Dermis microvascular lymphatic vessel endothelial cell (primary cell): ENCODE measurements around the gene OTULIN. TPM values are rescaled to one million over a fixed set of nuclear protein-coding genes. Genes with fewer than 3 reads are reported as not detected.

ENCODE experiments used
- DNase-seq, 2 donors: peaks; one replicate each; pipeline versions ENCODE4 v3.0.0 to v3.0.0-alpha.2; 2010; ENCODE audit warnings: low read depth in 2 of 2
- total RNA-seq: library from RNA; depleted of rRNA; stranded (reverse); fragments of >200 nt; gene quantifications from 2 replicates; pipeline ENCODE4 v1.2.1, GENCODE V29; 2014

The OTULIN gene
- total RNA-seq = 12.2 and 13.3 TPM in 2 replicates

DNA sequence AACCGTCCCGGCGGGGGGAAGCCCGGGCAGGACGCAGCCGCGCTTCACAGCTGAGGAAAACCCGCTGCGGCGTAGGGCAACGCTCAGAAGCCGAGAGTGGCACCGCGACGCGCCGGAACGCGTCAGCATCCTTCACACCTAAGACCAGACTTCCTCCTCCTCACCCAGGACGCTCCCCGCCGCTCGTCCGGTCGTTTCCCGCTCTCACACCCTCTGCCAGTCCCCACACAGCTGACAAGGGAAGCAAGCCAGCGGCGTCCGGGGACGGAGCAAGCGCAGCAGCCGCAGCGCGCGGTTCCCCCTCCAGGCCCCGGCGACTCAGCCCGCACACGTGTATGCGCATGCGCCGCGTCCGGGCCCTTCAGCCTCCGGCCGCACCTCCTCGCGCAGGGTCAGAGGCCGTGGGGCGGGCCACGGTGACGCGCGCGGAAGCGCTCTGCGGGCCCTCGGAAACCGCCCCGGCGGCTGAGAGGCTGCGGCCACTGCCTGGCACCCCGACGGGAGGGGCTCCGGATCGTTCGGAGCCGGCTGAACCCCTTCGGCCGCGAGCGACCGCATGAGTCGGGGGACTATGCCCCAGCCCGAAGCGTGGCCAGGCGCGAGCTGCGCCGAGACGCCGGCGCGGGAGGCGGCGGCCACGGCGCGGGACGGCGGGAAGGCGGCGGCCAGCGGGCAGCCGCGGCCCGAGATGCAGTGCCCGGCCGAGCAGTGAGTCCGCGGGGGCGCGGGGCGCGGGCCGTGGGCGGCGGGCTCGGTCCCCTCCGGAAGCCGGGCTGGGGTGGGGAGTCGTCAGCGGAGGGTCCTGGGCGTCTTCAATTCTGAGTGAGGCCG, at the start of gene OTULIN:
TSS of gene OTULIN (plus strand) at position 449 of the 831 bp plus-strand sequence. CDS start at position 557, 108 bp downstream.
- peak; percentile 64 to 90 for DNase-seq

DNA sequence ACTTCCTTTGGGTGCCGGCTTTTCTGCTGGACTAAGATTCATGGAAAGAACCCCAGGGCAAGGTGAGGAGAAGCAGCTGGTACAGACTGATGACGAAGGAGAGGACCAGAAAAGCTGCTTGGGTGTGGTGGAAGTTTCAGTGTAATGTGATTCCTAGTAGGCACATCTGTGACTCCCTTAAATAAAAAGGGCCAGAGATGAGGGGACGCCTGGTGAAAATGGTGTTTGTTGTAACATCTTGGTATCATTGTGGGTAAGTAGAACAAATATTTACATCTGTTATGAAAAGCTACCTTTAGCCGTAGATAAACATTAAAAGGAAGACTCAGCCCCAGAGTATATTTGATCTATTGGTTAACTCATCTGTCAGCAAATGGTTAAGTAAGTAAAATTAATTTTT, 49.2 kb upstream of the OTULIN start:
- no peak for DNase-seq

DNA sequence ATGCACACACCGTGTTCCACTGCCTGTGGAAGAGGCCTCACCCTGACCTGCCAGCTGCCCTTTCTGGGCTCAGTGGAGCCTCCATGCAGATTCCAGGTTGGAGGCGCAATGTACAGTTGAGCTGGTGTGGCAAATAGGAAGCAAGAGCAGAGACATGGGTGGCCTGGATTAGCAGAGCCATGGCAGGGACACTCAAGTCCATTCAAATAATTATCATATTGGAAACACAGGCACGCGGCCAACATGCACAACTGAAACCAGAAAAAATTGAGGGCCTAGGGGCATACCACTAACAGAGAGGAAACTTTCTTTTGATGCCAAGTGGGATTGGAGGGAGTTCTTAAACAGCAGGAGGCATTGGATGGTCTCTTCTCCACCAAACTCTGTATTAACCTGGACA, 47.1 kb upstream of the OTULIN start:
- no peak for DNase-seq

DNA sequence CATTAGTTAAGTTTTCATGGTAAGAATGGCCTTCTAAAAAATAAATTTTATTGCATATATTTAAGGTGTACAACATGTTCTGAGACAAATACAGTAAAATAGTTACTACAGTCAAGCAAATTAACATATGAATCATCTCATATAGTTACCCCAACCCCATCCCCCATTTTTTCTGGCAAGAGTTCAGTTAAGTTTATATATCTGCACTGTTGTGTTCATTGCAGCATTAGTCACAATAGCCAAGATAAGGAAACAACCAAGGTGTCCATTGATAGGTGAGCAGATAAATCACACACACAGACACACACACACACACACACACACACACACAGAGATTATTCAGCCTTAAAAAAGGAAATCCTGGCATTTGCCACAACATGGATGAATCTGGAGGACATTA, 37.2 kb upstream of the OTULIN start:
- no peak for DNase-seq

DNA sequence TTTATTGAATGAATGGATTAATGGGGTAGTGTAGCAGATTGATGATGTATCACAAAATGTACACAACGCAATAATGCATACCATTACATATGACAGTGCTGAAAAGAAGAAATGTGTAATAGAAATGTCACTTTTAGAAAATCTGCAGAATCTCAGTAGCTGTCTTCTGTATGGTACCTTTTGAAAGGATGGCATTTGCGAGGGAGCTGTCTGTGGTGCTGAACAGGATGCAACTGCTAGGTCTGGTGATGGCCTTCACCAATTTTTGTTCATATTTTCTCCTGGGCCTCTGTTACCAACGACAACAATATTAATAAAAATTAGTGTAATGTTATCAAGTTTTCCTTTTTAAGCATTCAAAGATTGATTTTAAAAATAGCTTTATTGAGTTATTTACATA, 36.2 kb upstream of the OTULIN start:
- DNase-seq = peak; percentile 48 to 61

DNA sequence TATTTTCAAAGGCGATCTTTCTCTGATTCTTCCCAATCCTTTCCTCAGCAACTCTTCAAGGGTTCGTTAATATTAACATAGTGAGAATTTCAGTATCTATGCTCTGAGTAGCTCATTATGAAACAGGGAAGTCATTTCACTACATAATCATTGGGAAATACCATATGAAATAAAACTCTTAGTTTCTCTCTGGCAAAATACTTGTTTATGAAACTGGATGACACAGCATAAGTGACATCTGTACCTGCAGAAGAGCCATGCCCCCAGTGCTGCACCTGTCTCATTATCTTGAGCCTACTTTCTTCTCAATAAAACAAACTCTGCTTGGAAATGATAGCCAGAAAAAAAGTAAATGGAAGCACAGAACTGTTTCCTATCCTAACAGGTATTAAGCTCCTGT, 33.8 kb upstream of the OTULIN start:
- DNase-seq = no peak

DNA sequence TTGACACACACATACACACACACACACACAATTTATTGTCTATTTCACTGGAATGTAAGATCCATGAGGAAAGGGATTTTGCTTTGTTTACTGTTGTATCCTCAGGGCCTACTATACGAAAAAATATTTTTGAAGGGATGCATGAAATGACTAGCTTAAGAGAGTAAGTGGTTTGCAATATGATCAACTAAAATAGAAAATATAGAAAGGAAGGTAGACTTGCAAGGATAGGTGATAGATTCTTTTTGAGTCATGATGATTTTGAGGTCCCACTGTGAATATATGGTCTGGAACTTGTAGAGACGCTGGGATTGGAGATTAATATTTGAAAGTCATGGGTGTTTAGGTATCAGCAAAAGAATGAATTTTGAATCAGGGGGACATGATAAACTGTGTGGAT, 28.9 kb upstream of the OTULIN start:
- no peak for DNase-seq

DNA sequence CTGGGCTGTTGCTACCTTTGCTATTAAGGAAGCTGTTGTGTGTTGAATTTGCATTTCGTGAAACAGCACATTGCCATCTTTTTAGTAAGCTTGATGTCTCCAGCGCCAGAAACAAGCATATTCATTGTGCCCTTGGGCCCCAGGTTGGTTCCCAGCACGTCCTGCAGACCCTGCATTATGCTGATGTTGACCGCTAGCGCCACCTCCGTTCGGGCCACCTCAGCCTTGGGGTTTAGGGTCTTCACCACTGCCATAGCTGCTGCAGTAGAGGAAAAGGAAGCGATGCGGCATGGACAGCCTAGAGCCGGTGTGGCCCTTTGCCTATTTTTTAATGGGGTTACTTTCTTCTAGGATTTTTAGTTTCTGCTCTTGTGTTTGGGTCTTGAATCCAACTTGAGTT, 23.8 kb upstream of the OTULIN start:
- no peak for DNase-seq

DNA sequence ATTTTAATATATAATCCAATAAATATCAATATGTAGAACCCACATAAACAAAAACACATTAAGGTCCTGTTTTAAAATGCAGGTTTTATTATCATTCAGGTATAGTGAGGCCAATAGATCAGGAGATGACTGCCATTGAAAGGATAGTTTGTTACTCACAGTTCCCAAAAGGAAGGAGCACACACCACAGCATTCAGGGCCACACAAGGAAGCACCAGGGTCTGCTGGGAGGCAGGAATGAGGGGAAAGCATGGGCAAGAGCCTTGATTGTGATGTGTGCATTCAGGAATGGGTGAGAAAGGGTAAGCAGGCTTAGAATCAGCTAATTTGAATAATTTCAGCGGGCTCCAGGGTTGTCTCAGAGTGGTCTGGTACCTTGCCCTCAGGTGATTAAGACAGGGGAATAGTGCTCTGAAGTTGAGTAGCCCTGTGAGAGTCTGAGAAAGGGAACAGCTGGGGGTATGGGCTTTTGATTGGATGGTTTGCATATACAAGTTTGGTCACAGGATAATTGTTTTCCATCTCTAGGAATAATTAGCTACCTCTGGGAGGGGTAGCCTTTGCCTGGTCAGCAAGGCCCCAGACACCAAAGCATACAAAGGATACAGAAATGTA, 19.8 kb upstream of the OTULIN start:
- DNase-seq = no peak

DNA sequence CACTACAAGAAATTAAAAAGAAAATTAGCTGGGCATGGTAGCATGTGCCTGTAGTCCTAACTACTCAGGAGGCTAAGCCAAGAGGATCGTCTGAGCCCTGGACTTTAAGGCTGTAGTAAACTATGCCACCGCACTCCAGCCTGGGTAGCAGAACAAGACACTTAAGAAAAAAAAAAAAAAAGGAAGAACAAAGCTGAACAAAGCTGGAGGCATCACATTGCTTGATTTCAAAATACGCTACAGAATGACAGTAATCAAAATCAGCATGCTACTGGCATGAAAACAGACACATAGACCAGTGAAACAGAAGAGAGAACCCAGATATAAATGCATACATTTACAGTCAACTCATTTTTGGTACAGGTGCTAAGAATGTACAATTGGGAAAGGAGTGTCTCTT, 14.5 kb upstream of the OTULIN start:
- DNase-seq = no peak

DNA sequence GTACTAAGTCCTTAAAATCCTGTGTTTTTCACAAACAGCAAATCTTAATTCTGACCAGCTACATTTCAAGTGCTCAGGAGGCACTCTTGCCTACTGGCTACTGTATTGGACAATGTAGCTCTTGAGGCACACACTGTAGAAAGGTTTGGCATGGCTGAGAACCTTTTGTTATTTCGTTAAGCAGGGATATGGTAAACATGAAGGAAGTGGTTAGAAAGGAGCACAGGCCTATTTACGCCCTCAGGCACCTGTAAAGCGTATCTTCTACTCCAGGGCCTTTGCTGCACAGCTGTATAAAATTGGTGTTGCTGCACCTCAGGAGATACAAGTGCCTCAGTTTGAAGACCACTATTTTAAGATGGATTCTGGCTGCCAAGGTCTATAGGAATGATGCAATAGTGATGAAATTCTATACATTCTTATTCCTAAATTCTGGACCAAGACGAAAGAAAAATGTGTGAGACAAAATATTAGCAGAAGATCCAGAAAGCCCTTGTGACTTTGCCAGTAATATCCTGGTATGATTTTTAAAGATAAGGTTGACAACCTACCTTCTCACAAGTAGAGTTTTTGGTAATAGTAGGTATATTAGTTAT, 9.3 kb upstream of the OTULIN start:
- DNase-seq = no peak

DNA sequence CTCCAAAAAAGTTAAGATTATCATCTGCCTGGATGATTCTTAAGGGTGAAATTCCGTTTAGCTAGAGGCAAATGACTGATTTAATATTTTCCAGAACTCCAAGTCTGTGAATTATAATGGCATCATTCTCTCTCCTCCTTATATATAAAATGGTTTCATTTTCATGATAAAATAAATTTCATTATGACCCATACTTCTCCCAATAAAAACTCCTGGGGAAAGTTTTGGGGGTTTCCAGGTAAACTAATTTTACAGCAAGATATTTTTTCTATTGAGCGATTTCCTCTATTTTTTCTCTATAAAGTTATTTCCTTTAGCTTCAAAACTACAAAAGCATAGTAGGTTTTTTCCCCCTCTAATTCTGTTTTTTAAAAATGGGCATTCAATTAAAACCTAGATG, 7.6 kb upstream of the OTULIN start:
- DNase-seq = no peak

DNA sequence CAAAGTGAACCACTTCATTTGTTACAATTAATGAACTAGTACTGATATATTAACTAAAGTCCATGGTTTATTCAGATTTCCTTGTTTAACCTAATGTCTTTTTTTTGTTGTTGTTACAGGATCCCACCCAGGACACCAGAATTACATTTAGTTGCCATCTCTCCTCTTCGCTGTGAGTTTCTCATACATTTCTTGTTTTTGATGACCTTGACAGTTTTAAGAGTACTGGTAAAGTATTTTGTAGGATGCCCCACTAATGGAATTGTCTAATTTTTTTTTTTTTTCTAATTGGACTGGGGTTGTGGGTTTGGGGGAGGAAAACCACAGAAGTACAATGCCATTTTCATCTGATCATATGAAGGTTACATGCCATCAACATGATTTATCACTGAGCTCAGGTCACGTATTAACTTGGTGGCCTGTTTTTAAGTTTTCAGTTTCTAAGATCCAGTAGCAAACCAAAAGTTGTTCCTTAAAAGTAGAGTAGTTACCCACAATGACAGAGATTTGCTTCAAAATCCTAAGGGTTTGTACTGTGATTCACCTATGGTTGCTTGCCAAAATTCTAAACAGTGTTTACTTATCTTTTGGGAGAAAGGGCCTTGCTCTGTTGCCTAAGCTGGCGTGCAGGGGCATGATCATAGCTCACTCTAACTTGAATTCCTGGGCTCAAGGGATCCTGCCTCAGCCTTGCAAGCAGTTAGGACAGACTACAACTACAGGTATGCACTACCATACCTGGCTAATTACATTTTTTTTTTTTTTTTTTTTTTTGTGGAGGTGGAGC, 4.5 kb upstream of the OTULIN start:
- DNase-seq = no peak

DNA sequence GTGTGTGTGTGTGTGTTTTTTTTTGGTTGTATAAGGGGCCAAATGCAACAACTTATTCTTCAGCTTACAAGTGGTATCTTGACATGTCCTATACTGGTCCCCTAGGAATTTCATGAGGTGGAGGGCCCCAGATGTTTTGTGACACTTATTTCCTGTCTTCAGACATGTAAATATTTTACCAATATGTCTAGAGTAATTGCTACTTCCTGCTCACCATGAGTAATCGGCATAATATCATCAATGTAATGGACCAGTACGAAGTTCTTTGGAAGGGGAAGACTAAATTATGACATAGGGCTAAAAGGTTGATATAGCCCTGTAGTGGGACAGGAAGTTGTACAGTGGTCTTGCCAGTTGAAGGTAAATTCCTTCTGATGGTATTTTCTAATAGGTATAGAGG, 3.7 kb upstream of the OTULIN start:
- no peak for DNase-seq

DNA sequence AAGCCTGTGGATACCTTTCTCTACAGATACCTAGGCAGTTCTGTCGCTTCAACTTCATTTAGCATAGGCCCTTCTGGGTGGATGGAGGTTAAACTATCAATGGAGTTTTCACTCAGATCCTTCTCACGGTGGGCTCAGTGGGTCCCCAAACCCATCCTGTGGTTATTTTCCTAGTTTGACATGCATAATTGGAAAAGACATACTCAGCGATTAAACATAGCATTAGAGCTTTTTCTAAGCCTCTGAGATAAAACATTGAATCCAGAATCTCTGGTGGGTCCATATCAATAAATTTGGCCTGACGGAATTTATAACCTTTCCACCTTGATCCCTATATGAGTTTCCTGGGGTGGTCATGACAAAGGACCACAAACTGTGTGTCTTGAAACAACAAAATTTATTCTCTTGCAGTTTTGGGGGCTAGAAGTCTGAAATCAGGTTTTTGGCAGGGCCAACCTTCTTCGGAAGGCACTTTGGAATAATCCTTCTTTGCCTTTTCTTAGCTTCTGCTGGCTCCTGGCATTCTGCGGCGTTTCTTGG, 1.7 kb upstream of the OTULIN start:
- DNase-seq = no peak

DNA sequence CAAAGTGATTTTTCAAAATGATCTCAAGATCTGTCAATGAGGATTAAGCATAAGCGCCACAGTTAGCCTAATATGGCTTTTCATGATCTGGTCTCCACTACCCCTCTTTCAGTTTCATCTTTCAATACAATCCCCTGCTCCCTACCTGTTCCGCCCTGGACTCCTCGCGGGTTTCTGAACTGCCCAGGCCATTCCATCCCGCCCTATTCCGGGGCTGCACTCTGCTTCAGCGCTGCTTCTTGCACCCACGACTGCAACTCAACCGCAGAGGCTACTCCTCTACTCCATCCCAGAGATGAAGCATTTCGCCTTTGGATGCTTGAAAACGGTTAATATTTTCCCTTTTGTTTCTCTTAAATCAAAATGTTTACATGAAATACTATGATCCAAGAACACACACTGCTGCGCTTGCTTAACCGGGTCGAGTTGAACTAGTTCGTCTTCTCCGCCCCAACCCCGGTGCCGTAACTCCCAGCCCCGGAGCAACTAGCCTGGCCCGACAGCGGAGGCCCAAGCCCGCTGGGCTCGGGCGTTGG, 716 bp upstream of the OTULIN start:
- peak in 1 of 2 donors; percentile 27 for DNase-seq

DNA sequence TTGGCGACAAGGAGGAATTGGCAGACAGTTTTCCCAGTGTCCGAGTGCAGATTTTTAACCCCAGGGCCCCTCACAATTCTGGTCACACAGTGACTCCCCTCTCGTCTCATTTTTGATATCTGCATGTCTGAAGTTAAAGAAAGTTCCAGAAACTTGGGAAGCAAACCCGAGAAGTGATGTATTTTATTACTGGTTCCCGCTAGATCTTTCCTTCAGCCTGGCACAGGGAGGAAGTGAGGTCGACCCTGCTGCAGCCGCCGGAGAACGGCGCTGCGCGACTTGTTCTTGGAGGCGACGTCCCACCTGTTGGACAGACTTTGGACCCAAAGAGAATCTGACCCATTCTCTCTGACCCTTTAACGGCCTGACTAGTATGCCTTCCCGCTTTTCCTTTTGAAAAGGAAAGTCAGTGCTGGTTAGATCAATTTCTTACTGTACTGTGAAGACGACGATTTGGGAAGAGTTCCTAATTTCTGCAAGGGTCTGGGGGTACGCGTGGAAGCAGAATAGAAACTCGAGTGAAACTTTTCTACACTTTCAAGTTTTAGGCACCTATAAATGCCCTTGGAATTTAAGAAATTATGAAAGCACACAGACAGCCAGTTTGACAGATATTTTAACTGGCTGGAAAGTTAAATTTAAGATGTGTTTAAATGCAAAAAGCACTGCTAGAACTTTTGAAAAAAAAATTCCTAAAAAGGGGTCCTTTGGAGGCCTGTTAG, 744 bp downstream of the OTULIN start:
- DNase-seq = peak in 1 of 2 donors; percentile 29

DNA sequence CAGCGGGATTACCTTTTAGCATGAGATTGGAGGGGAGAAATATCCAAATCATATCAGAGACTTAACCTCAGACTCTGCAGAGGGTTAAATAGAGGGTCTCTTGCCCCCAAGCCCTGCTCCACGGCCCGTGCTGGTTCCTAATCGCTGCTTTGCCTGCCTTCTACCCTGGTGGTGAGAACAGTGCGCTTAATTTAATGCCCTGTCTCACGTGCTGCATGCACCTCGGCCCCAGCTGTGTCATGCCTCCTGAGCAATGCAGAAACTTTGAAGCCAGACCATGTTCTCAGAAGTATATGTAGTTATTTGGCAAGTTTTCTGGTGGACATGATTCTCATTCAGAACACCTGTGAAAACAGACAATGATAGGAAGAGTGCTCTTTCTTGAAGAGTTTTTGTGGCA, 1.4 kb downstream of the OTULIN start:
- peak in 1 of 2 donors; percentile 43 for DNase-seq

DNA sequence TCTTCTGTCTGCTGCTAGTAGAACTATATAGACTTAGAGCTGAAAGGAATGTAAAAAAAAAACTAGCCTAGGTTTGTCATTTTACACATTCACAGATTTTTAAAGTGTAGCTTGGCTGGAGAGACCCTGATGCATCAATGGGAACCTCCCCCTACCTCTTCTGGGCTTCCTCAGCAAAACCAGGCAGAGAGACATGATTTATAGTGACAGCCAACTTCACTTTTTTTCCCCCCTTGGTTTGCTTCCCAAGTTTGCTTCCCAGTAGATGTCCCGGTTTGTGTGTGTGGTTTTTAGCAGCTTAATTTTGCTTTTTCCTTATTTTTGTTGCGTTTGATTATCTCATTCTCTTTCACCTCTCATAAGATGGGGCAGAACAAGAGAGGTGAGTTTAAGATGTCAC, 1.8 kb downstream of the OTULIN start:
- no peak for DNase-seq

DNA sequence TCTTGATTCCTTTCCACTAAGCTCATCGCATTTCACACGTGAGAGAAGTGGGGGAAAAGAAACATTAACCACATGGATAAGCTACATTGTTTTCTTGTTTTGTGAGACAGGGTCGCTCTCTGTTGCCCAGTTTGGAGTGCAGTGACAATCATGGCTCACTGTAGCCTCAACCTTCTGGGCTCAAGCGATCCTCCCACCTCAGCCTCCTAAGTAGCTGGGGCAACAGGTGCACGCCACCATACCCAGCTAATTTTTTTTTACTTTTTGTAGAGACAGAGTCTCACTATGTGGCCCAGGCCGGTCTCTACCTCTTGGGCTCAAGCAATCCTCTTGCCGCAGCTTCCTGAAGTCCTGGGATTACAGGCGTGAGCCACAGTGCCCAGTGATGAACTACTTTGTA, 2.8 kb downstream of the OTULIN start:
- no peak for DNase-seq

DNA sequence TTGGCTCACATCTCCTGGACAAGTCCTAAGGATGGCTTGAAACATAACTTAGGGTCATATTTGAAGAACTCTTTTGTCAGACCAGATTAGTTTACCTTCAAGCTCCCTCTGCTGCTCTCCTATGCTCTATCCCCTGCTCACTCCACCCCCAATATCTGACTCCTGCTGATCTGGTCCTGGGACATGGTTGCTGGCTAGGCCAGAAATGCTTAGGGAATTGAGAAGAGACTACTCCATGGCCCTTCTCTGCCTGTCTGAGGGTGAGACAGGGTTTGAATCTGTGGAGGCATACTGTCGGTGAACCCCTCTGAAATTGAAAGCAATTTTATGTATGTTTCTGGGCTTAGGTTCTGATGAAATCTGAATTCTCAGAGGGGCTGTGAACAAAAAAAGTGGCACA, 3.3 kb downstream of the OTULIN start:
- no peak for DNase-seq
